Measurements from ENCODE around the gene PDZK1IP1. TPM values are rescaled to one million over a fixed set of nuclear protein-coding genes. Genes with fewer than 3 reads are reported as not detected.
A peak's percentile ranks its signal among the peaks of the same experiment; 100 is the strongest.

The PDZK1IP1 gene
- total RNA-seq, 1 experiment from 2014 or later = not detected

GRCh38 chr1:47226839-47227215 is 37.0 kb upstream of the PDZK1IP1 start:
- H3K36me3 ChIP-seq (ENCODE audit: insufficient read depth, low read length, poor library complexity, severe bottlenecking) = no peaks in the 10 kb centered on the region
- H3K4me1 ChIP-seq (ENCODE audit: insufficient read depth, low read length, poor library complexity, severe bottlenecking) = peaks cover 8% of the 10 kb centered on the region
- intact Hi-C loops (cut with micrococcal nuclease; ENCODE audit: unreplicated experiment) = no loop called here
- H3K9me3 ChIP-seq (ENCODE audit: low read depth, low read length, poor library complexity, severe bottlenecking) = no peaks in the 10 kb centered on the region
- ChIA-PET POLR2A (ENCODE audit: low non-redundant PET) (no interaction called here), CTCF (no interaction called here)
- H3K4me3 ChIP-seq (ENCODE audit: low read depth, low read length, poor library complexity, severe bottlenecking) = no peak overlapping the region
- BruUV-seq (replicated peaks) = no TSS peak
- no peak for DNase-seq (ENCODE audit: low spot score)
- no peak overlapping the region for H3K27ac ChIP-seq (ENCODE audit: low read depth, low read length, poor library complexity, severe bottlenecking)
- TF ChIP-seq EZH2 (IDR thresholded peaks at IDR 0.05; ENCODE audit: borderline replicate concordance, low read depth, low read length, poor library complexity, severe bottlenecking) (no peak), CTCF (conservative IDR thresholded peaks at IDR 0.05; ENCODE audit: low read depth, low read length) (no peak)
- peaks cover 99% of the 10 kb centered on the region for H3K27me3 ChIP-seq (replicated peaks; ENCODE audit: insufficient read depth, low read depth, low read length, poor library complexity)

GRCh38 chr1:47226121-47226838 is 36.4 kb upstream of the PDZK1IP1 start:
- POLR2A ChIA-PET (ENCODE audit: low non-redundant PET) = no interaction called here
- Histone ChIP-seq H3K4me3 (ENCODE audit: low read depth, low read length, poor library complexity, severe bottlenecking) (no peak overlapping the region), H3K27me3 (replicated peaks; ENCODE audit: insufficient read depth, low read depth, low read length, poor library complexity) (peaks cover 95% of the 10 kb centered on the region), H3K36me3 (ENCODE audit: insufficient read depth, low read length, poor library complexity, severe bottlenecking) (no peaks in the 10 kb centered on the region), H3K27ac (ENCODE audit: low read depth, low read length, poor library complexity, severe bottlenecking) (no peak overlapping the region), H3K9me3 (ENCODE audit: low read depth, low read length, poor library complexity, severe bottlenecking) (no peaks in the 10 kb centered on the region), H3K4me1 (ENCODE audit: insufficient read depth, low read length, poor library complexity, severe bottlenecking) (peaks cover 8% of the 10 kb centered on the region)
- no peak for DNase-seq (ENCODE audit: low spot score)
- no peak for TF ChIP-seq CTCF (conservative IDR thresholded peaks at IDR 0.05; ENCODE audit: low read depth, low read length)
- TF ChIP-seq EZH2 (IDR thresholded peaks at IDR 0.05; ENCODE audit: borderline replicate concordance, low read depth, low read length, poor library complexity, severe bottlenecking) = peak; percentile 35
- CTCF ChIA-PET = no interaction called here
- intact Hi-C loops (cut with micrococcal nuclease; ENCODE audit: unreplicated experiment) = no loop called here
- BruUV-seq (replicated peaks) = no TSS peak

- BruUV-seq (replicated peaks) = no TSS peak
- intact Hi-C loops (cut with micrococcal nuclease; ENCODE audit: unreplicated experiment) = no loop called here
- no peak for DNase-seq (ENCODE audit: low spot score)
- H3K36me3 ChIP-seq (ENCODE audit: insufficient read depth, low read length, poor library complexity, severe bottlenecking) = no peaks in the 10 kb centered on the region
- no peaks in the 10 kb centered on the region for H3K9me3 ChIP-seq (ENCODE audit: low read depth, low read length, poor library complexity, severe bottlenecking)
- no peak overlapping the region for H3K27ac ChIP-seq (ENCODE audit: low read depth, low read length, poor library complexity, severe bottlenecking)
- POLR2A ChIA-PET (ENCODE audit: low non-redundant PET) = no interaction called here
- TF ChIP-seq CTCF (conservative IDR thresholded peaks at IDR 0.05; ENCODE audit: low read depth, low read length) (no peak), EZH2 (IDR thresholded peaks at IDR 0.05; ENCODE audit: borderline replicate concordance, low read depth, low read length, poor library complexity, severe bottlenecking) (peak; percentile 97)
- CTCF ChIA-PET = no interaction called here
- peaks cover 4% of the 10 kb centered on the region for H3K4me1 ChIP-seq (ENCODE audit: insufficient read depth, low read length, poor library complexity, severe bottlenecking)
- peaks cover 88% of the 10 kb centered on the region for H3K27me3 ChIP-seq (replicated peaks; ENCODE audit: insufficient read depth, low read depth, low read length, poor library complexity)
- H3K4me3 ChIP-seq (ENCODE audit: low read depth, low read length, poor library complexity, severe bottlenecking) = peak overlapping the region; percentile 31
Measured at GRCh38 chr1:47225430-47226100, 35.7 kb upstream of the PDZK1IP1 start.
